GM12878 (cell line): ENCODE results near the gene SPTAN1. TPM values are rescaled to one million over a fixed set of nuclear protein-coding genes. Genes with fewer than 3 reads are reported as not detected.

ENCODE experiments used
- ATAC-seq: fragments of 200-7000 bp; cut with Tn5 transposase; 3 replicates; pipeline ENCODE4 v1.9.1; 2020; ENCODE audit warnings: mild to moderate bottlenecking, moderate library complexity
- BruUV-seq: library from RNA; stranded (reverse); fragments of 400-500 nt; replicated peaks from 2 replicates; lab custom pipeline; 2021; lab: Mats Ljungman, UMichigan
- CTCF ChIA-PET: fragments of 300-600 bp; sonication (Branson Sonifier 250); formaldehyde crosslinking; extraction: SDS; loops from one replicate; lab custom pipeline; 2021; ENCODE audit warnings: inconsistent platforms; lab: Yijun Ruan, JAX
- POLR2A ChIA-PET: fragments of 350-600 bp; formaldehyde crosslinking; extraction: SDS; loops from one replicate; lab custom pipeline; 2021; ENCODE audit warnings: inconsistent platforms; lab: Charles Lee
- RAD21 ChIA-PET: fragments of 300-600 bp; sonication (Branson Sonifier 250); formaldehyde crosslinking; loops from one replicate; lab custom pipeline; 2023; ENCODE audit warnings: antibody characterized with exemption; ENCODE audit not compliant: unreplicated experiment; lab: Charles Lee
- SMC1A ChIA-PET: fragments of 300-600 bp; sonication (Branson Sonifier 250); formaldehyde crosslinking; loops from one replicate; lab custom pipeline; 2023; ENCODE audit not compliant: unreplicated experiment, uncharacterized antibody; lab: Charles Lee
- DNase-seq: peaks from one replicate; pipeline ENCODE4 v3.0.0-alpha.2; 2011; ENCODE audit warnings: low read depth, low spot score
- FAIRE-seq: peaks from 3 replicates; lab custom pipeline; 2011; peaks lifted over from hg19 to GRCh38; lab: Jason Lieb, UNC
- H2AFZ ChIP-seq: 2 replicates; pipeline ENCODE4 v1.6.0; 2011; ENCODE audit warnings: low read depth, low read length, control low read depth; ENCODE audit not compliant: control insufficient read depth
- H3K27ac ChIP-seq: 2 replicates; pipeline ENCODE4 v1.5.1; 2011; ENCODE audit warnings: control low read depth; ENCODE audit not compliant: control insufficient read depth, insufficient read depth
- H3K27me3 ChIP-seq, 2 experiments: replicated peaks in 1 of 2; 2 replicates each; pipeline versions ENCODE4 v1.6.0 to v1.6.1; 2011; ENCODE audit warnings: low read length in 1 of 2; ENCODE audit not compliant: control insufficient read depth in 2 of 2, insufficient read depth in 2 of 2
- H3K36me3 ChIP-seq, 2 experiments: 2 replicates each; pipeline ENCODE4 v1.5.1; 2011; ENCODE audit warnings: low read length in 1 of 2; ENCODE audit not compliant: control insufficient read depth in 2 of 2, insufficient read depth in 2 of 2
- H3K4me1 ChIP-seq: 2 replicates; pipeline ENCODE4 v1.6.1; 2011; ENCODE audit warnings: mild to moderate bottlenecking, low read length, moderate library complexity, mixed read lengths; ENCODE audit not compliant: control insufficient read depth, insufficient read depth
- H3K4me2 ChIP-seq: 2 replicates; pipeline ENCODE4 v1.6.0; 2011; ENCODE audit warnings: control low read depth; ENCODE audit not compliant: control insufficient read depth, insufficient read depth
- H3K4me3 ChIP-seq: fragments of 200-600 bp; sonication (generic); 2 replicates; pipeline ENCODE4 v1.5.1; 2016
- H3K79me2 ChIP-seq: 2 replicates; pipeline ENCODE4 v1.6.0; 2011; ENCODE audit warnings: low read length; ENCODE audit not compliant: control insufficient read depth, insufficient read depth
- H3K9ac ChIP-seq: 2 replicates; pipeline ENCODE4 v1.8.0; 2011; ENCODE audit warnings: low read length, control low read depth, mixed read lengths; ENCODE audit not compliant: control insufficient read depth, insufficient read depth
- H3K9me3 ChIP-seq: replicated peaks from 3 replicates; pipeline ENCODE4 v1.5.1; 2011; ENCODE audit warnings: mild to moderate bottlenecking, low read length; ENCODE audit not compliant: control insufficient read depth, insufficient read depth
- H4K20me1 ChIP-seq: 2 replicates; pipeline ENCODE4 v1.6.0; 2011; ENCODE audit not compliant: control insufficient read depth, insufficient read depth
- BCLAF1 ChIP-seq: fragments of 450-650 bp; IDR thresholded peaks from 2 replicates; pipeline ENCODE4 v1.6.1; 2017; ENCODE audit warnings: antibody characterized with exemption, mild to moderate bottlenecking, moderate library complexity
- BHLHE40 ChIP-seq, 2 experiments: fragments of 450-650 bp in 1 of 2; IDR thresholded peaks; 2 replicates each; pipeline ENCODE4 v1.6.1; 2011 to 2017; ENCODE audit warnings: low read depth in 2 of 2, borderline replicate concordance in 1 of 2, improper control_type of control experiment in 1 of 2, low read length in 1 of 2, mild to moderate bottlenecking in 1 of 2
- CEBPZ ChIP-seq: fragments of 150-350 bp; IDR thresholded peaks from 2 replicates; pipeline ENCODE4 v1.6.1; 2016; ENCODE audit warnings: low read depth, low read length
- CHD1 ChIP-seq: IDR thresholded peaks from 2 replicates; pipeline ENCODE4 v1.6.1; 2012; ENCODE audit warnings: low read depth, low read length, improper control_type of control experiment
- EP300 ChIP-seq, 2 experiments: fragments of 150-350 bp in 1 of 2; IDR thresholded peaks; 2 replicates each; pipeline ENCODE4 v1.6.1; 2011 to 2012; ENCODE audit warnings: low read depth in 2 of 2, low read length in 2 of 2, borderline replicate concordance in 1 of 2, improper control_type of control experiment in 1 of 2, inconsistent platforms in 1 of 2; ENCODE audit not compliant: control insufficient read depth in 1 of 2
- HDAC2 ChIP-seq: fragments of 200-600 bp; sonication (generic); IDR thresholded peaks from 2 replicates; pipeline ENCODE4 v1.6.1; 2017
- HSF1 ChIP-seq: fragments of 150-350 bp; IDR thresholded peaks from 2 replicates; pipeline ENCODE4 v1.6.1; 2014; ENCODE audit warnings: mild to moderate bottlenecking, low read depth, low read length
- IRF4 ChIP-seq: IDR thresholded peaks from 2 replicates; pipeline ENCODE4 v1.6.1; 2011; ENCODE audit warnings: low read depth, low read length
- KAT2A ChIP-seq: conservative IDR thresholded peaks from 2 replicates; pipeline ENCODE4 v1.6.1; 2011; ENCODE audit warnings: low read depth, low read length; ENCODE audit not compliant: control insufficient read depth
- MAX ChIP-seq: IDR thresholded peaks from 2 replicates; pipeline ENCODE4 v1.6.1; 2012; ENCODE audit warnings: low read depth, low read length, improper control_type of control experiment
- PAX5 ChIP-seq: IDR thresholded peaks from 2 replicates; pipeline ENCODE4 v1.6.1; 2011; ENCODE audit warnings: low read depth, low read length, borderline replicate concordance
- SREBF2 ChIP-seq: IDR thresholded peaks from 2 replicates; pipeline ENCODE4 v1.6.1; 2012; ENCODE audit warnings: mild to moderate bottlenecking, low read length
- ZNF384 ChIP-seq: IDR thresholded peaks from 2 replicates; pipeline ENCODE4 v1.6.1; 2012; ENCODE audit warnings: low read depth, mild to moderate bottlenecking, low read length, improper control_type of control experiment, borderline replicate concordance
- WGBS: methylation state at CpG from one replicate; pipeline ENCODE4 v1.1.6; 2016; ENCODE audit warnings: low lambda C conversion rate; ENCODE audit not compliant: insufficient replicate concordance, insufficient coverage; ENCODE audit errors: missing lambda C conversion rate; 5-methylcytosine and 5-hydroxymethylcytosine counted together
- in situ Hi-C: fragments of 300-500 bp; cut with MboI; formaldehyde crosslinking; loops from 9 replicates; pipeline ENCODE4 v1.14.3; 2018; ENCODE audit warnings: mixed read lengths
- intact Hi-C: fragments of 100-400 bp; cut with micrococcal nuclease; formaldehyde crosslinking; loops from one replicate; pipeline ENCODE4 v1.14.2; 2022; ENCODE audit not compliant: unreplicated experiment
- polyA plus RNA-seq, 11 experiments: library from polyadenylated mRNA; depleted of rRNA in 4 of 11; unstranded in 6 of 11; stranded (reverse) in 5 of 11; fragments of >200 nt; fragmentation: Nextera tagmentation in 4 of 11; fragmentation: Illumina TruSeq in 1 of 11; extraction: Ambion mirVana in 4 of 11; extraction: Trizol in 1 of 11; gene quantifications; 1 replicate in 1 of 11; 2 replicates in 10 of 11; pipeline versions ENCODE4 v1.2.1 to v1.2.3, GENCODE V29; 2011 to 2016; ENCODE audit warnings: inconsistent platforms in 2 of 11, missing spikeins in 2 of 11, low read depth in 1 of 11
- total RNA-seq, 4 experiments: library from RNA; depleted of rRNA in 3 of 4; stranded (reverse); fragments of >200 nt in 3 of 4; fragmentation: Illumina TruSeq in 1 of 4; extraction: Trizol in 1 of 4; gene quantifications; 2 replicates each; pipeline versions ENCODE4 v1.2.1 to v1.2.3, GENCODE V29; 2013 to 2021
- TF ChIP-seq, protein P1 (sequence below): IDR thresholded peaks from 2 replicates; pipeline ENCODE4 v1.6.1; 2011; ENCODE audit warnings: borderline replicate concordance, low read depth, mild to moderate bottlenecking, moderate library complexity, mixed read lengths, low read length; ENCODE audit not compliant: insufficient read depth; ENCODE audit errors: extremely low read length

SPTAN1 gene
- total and polyA plus RNA-seq, 10 of the 15 experiments (the other 5 are each of a cell fraction or from before 2014, with no cell fraction given) = 18.7 to 156 (median 73.6) TPM

DNA sequence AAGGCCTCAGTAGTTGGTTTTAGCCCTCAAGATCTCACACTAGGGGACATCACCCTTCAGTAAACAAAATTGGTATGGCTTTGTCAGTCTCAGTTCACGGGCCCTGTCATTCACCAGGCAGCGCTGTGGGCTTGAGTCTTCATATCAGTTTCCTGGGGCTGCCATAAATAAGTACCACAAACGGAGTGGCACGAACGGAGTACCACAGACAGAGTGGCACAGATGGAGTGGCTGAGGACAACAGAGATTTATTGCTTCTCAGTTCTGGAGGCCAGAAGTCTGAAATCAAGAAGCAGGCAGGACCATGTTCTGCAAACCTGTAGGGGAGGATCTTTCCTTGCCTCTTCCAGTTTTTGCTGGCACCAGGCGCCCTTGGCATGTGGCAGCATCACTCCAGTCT lies 66.7 kb downstream of the SPTAN1 start:
- peaks cover 13 to 23% of the 10 kb centered on the region in 2 experiments for H3K36me3 ChIP-seq
- no peaks in the 10 kb centered on the region for H3K27me3 ChIP-seq
- no peak overlapping the region for H3K4me3 ChIP-seq
- BruUV-seq = no TSS peak
- no peak overlapping the region for H2AFZ ChIP-seq
- ChIA-PET SMC1A (no interaction called here), RAD21 (no interaction called here), POLR2A (no interaction called here), CTCF (no interaction called here)
- H3K4me1 ChIP-seq = no peaks in the 10 kb centered on the region
- H3K79me2 ChIP-seq = no peaks in the 10 kb centered on the region
- no peaks in the 10 kb centered on the region for H3K9me3 ChIP-seq
- ATAC-seq (no peak), FAIRE-seq (no peak), DNase-seq (no peak)
- no peak overlapping the region for H3K4me2 ChIP-seq
- in situ Hi-C loops (no loop called here), intact Hi-C loops (no loop called here)
- no peak overlapping the region for H3K9ac ChIP-seq
- no peak overlapping the region for H3K27ac ChIP-seq
- no peaks in the 10 kb centered on the region for H4K20me1 ChIP-seq
- 96% methylated on average over 6 of the region's 6 CpGs for WGBS
- TF ChIP-seq KAT2A (no peak), PAX5 (no peak), SREBF2 (no peak), HSF1 (no peak), MAX (no peak), IRF4 (no peak), ZNF384 (no peak), CEBPZ (no peak), HDAC2 (no peak), EP300 (IDR thresholded peaks at IDR 0.05; ENCODE audit: borderline replicate concordance in 1 of 2, control insufficient read depth in 1 of 2, low read depth in 2 of 2, low read length in 2 of 2) (no peak), CHD1 (no peak), BHLHE40 (IDR thresholded peaks at IDR 0.05; ENCODE audit: borderline replicate concordance in 1 of 2, low read depth in 2 of 2, low read length in 1 of 2) (no peak), BCLAF1 (no peak)
- TF ChIP-seq, protein P1, sequence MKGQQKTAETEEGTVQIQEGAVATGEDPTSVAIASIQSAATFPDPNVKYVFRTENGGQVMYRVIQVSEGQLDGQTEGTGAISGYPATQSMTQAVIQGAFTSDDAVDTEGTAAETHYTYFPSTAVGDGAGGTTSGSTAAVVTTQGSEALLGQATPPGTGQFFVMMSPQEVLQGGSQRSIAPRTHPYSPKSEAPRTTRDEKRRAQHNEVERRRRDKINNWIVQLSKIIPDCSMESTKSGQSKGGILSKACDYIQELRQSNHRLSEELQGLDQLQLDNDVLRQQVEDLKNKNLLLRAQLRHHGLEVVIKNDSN = no peak
